GM12878 (cell line): ENCODE data around the gene ZNF782. TPM values are rescaled to one million over a fixed set of nuclear protein-coding genes. Genes with fewer than 3 reads are reported as not detected.

ENCODE experiments used
- ATAC-seq: fragments of 200-7000 bp; cut with Tn5 transposase; 3 replicates; pipeline ENCODE4 v1.9.1; 2020; ENCODE audit warnings: mild to moderate bottlenecking, moderate library complexity
- BruUV-seq: library from RNA; stranded (reverse); fragments of 400-500 nt; replicated peaks from 2 replicates; lab custom pipeline; 2021; lab: Mats Ljungman, UMichigan
- CTCF ChIA-PET: fragments of 300-600 bp; sonication (Branson Sonifier 250); formaldehyde crosslinking; extraction: SDS; loops from one replicate; lab custom pipeline; 2021; ENCODE audit warnings: inconsistent platforms; lab: Yijun Ruan, JAX
- POLR2A ChIA-PET: fragments of 350-600 bp; formaldehyde crosslinking; extraction: SDS; loops from one replicate; lab custom pipeline; 2021; ENCODE audit warnings: inconsistent platforms; lab: Charles Lee
- RAD21 ChIA-PET: fragments of 300-600 bp; sonication (Branson Sonifier 250); formaldehyde crosslinking; loops from one replicate; lab custom pipeline; 2023; ENCODE audit warnings: antibody characterized with exemption; ENCODE audit not compliant: unreplicated experiment; lab: Charles Lee
- SMC1A ChIA-PET: fragments of 300-600 bp; sonication (Branson Sonifier 250); formaldehyde crosslinking; loops from one replicate; lab custom pipeline; 2023; ENCODE audit not compliant: unreplicated experiment, uncharacterized antibody; lab: Charles Lee
- DNase-seq: peaks from one replicate; pipeline ENCODE4 v3.0.0-alpha.2; 2011; ENCODE audit warnings: low read depth, low spot score
- FAIRE-seq: peaks from 3 replicates; lab custom pipeline; 2011; peaks lifted over from hg19 to GRCh38; lab: Jason Lieb, UNC
- H2AFZ ChIP-seq: 2 replicates; pipeline ENCODE4 v1.6.0; 2011; ENCODE audit warnings: low read depth, low read length, control low read depth; ENCODE audit not compliant: control insufficient read depth
- H3K27ac ChIP-seq: 2 replicates; pipeline ENCODE4 v1.5.1; 2011; ENCODE audit warnings: control low read depth; ENCODE audit not compliant: control insufficient read depth, insufficient read depth
- H3K27me3 ChIP-seq, 2 experiments: replicated peaks in 1 of 2; 2 replicates each; pipeline versions ENCODE4 v1.6.0 to v1.6.1; 2011; ENCODE audit warnings: low read length in 1 of 2; ENCODE audit not compliant: control insufficient read depth in 2 of 2, insufficient read depth in 2 of 2
- H3K36me3 ChIP-seq, 2 experiments: 2 replicates each; pipeline ENCODE4 v1.5.1; 2011; ENCODE audit warnings: low read length in 1 of 2; ENCODE audit not compliant: control insufficient read depth in 2 of 2, insufficient read depth in 2 of 2
- H3K4me1 ChIP-seq: 2 replicates; pipeline ENCODE4 v1.6.1; 2011; ENCODE audit warnings: mild to moderate bottlenecking, low read length, moderate library complexity, mixed read lengths; ENCODE audit not compliant: control insufficient read depth, insufficient read depth
- H3K4me2 ChIP-seq: 2 replicates; pipeline ENCODE4 v1.6.0; 2011; ENCODE audit warnings: control low read depth; ENCODE audit not compliant: control insufficient read depth, insufficient read depth
- H3K4me3 ChIP-seq: fragments of 200-600 bp; sonication (generic); 2 replicates; pipeline ENCODE4 v1.5.1; 2016
- H3K79me2 ChIP-seq: 2 replicates; pipeline ENCODE4 v1.6.0; 2011; ENCODE audit warnings: low read length; ENCODE audit not compliant: control insufficient read depth, insufficient read depth
- H3K9ac ChIP-seq: 2 replicates; pipeline ENCODE4 v1.8.0; 2011; ENCODE audit warnings: low read length, control low read depth, mixed read lengths; ENCODE audit not compliant: control insufficient read depth, insufficient read depth
- H3K9me3 ChIP-seq: replicated peaks from 3 replicates; pipeline ENCODE4 v1.5.1; 2011; ENCODE audit warnings: mild to moderate bottlenecking, low read length; ENCODE audit not compliant: control insufficient read depth, insufficient read depth
- H4K20me1 ChIP-seq: 2 replicates; pipeline ENCODE4 v1.6.0; 2011; ENCODE audit not compliant: control insufficient read depth, insufficient read depth
- CREB1 ChIP-seq: IDR thresholded peaks from 2 replicates; pipeline ENCODE4 v1.6.1; 2012; ENCODE audit warnings: low read depth, mild to moderate bottlenecking, inconsistent platforms
- EP300 ChIP-seq, 2 experiments: fragments of 150-350 bp in 1 of 2; IDR thresholded peaks; 2 replicates each; pipeline ENCODE4 v1.6.1; 2011 to 2012; ENCODE audit warnings: low read depth in 2 of 2, low read length in 2 of 2, borderline replicate concordance in 1 of 2, improper control_type of control experiment in 1 of 2, inconsistent platforms in 1 of 2; ENCODE audit not compliant: control insufficient read depth in 1 of 2
- HCFC1 ChIP-seq: fragments of 150-350 bp; IDR thresholded peaks from 2 replicates; pipeline ENCODE4 v1.6.1; 2014; ENCODE audit warnings: low read length
- NR2C1 ChIP-seq: fragments of 450-650 bp; IDR thresholded peaks from 2 replicates; pipeline ENCODE4 v1.6.1; 2017; ENCODE audit warnings: antibody characterized with exemption, mild to moderate bottlenecking, moderate library complexity
- PAX8 ChIP-seq: fragments of 450-650 bp; IDR thresholded peaks from 2 replicates; pipeline ENCODE4 v1.6.1; 2017; ENCODE audit warnings: mild to moderate bottlenecking, moderate library complexity
- POLR2A ChIP-seq: IDR thresholded peaks from 2 replicates; pipeline ENCODE4 v1.6.1; 2011; ENCODE audit warnings: low read depth, mild to moderate bottlenecking, low read length
- STAT1 ChIP-seq: fragments of 450-650 bp; conservative IDR thresholded peaks from 2 replicates; pipeline ENCODE4 v1.6.1; 2014; ENCODE audit warnings: antibody characterized with exemption, mild to moderate bottlenecking
- TARDBP ChIP-seq: IDR thresholded peaks from 2 replicates; pipeline ENCODE4 v1.6.1; 2016; ENCODE audit warnings: borderline replicate concordance
- ZNF217 ChIP-seq: fragments of 450-650 bp; IDR thresholded peaks from 2 replicates; pipeline ENCODE4 v1.6.1; 2017; ENCODE audit warnings: antibody characterized with exemption, mild to moderate bottlenecking
- ZNF24 ChIP-seq: fragments of 450-650 bp; IDR thresholded peaks from 2 replicates; pipeline ENCODE4 v1.6.1; 2017; ENCODE audit warnings: antibody characterized with exemption, mild to moderate bottlenecking
- WGBS: methylation state at CpG from one replicate; pipeline ENCODE4 v1.1.6; 2016; ENCODE audit warnings: low lambda C conversion rate; ENCODE audit not compliant: insufficient replicate concordance, insufficient coverage; ENCODE audit errors: missing lambda C conversion rate; 5-methylcytosine and 5-hydroxymethylcytosine counted together
- in situ Hi-C: fragments of 300-500 bp; cut with MboI; formaldehyde crosslinking; loops from 9 replicates; pipeline ENCODE4 v1.14.3; 2018; ENCODE audit warnings: mixed read lengths
- intact Hi-C: fragments of 100-400 bp; cut with micrococcal nuclease; formaldehyde crosslinking; loops from one replicate; pipeline ENCODE4 v1.14.2; 2022; ENCODE audit not compliant: unreplicated experiment
- polyA plus RNA-seq, 11 experiments: library from polyadenylated mRNA; depleted of rRNA in 4 of 11; unstranded in 6 of 11; stranded (reverse) in 5 of 11; fragments of >200 nt; fragmentation: Nextera tagmentation in 4 of 11; fragmentation: Illumina TruSeq in 1 of 11; extraction: Ambion mirVana in 4 of 11; extraction: Trizol in 1 of 11; gene quantifications; 1 replicate in 1 of 11; 2 replicates in 10 of 11; pipeline versions ENCODE4 v1.2.1 to v1.2.3, GENCODE V29; 2011 to 2016; ENCODE audit warnings: inconsistent platforms in 2 of 11, missing spikeins in 2 of 11, low read depth in 1 of 11
- total RNA-seq, 4 experiments: library from RNA; depleted of rRNA in 3 of 4; stranded (reverse); fragments of >200 nt in 3 of 4; fragmentation: Illumina TruSeq in 1 of 4; extraction: Trizol in 1 of 4; gene quantifications; 2 replicates each; pipeline versions ENCODE4 v1.2.1 to v1.2.3, GENCODE V29; 2013 to 2021
- TF ChIP-seq, protein P1 (sequence below): IDR thresholded peaks from 2 replicates; pipeline ENCODE4 v1.6.1; 2011; ENCODE audit warnings: low read depth, mild to moderate bottlenecking, low read length, moderate library complexity, borderline replicate concordance; ENCODE audit errors: extremely low read depth
- TF ChIP-seq, protein P2 (sequence below): fragments of 450-650 bp; IDR thresholded peaks from 2 replicates; pipeline ENCODE4 v1.6.1; 2017; ENCODE audit warnings: borderline replicate concordance
- TF ChIP-seq, protein P3 (sequence below): fragments of 450-650 bp; formaldehyde crosslinking; IDR thresholded peaks from 2 replicates; pipeline ENCODE4 v1.4.0; 2020; ENCODE audit warnings: mild to moderate bottlenecking, moderate library complexity
- TF ChIP-seq, protein P4 (sequence below): IDR thresholded peaks from 2 replicates; pipeline ENCODE4 v1.6.1; 2012; ENCODE audit warnings: mild to moderate bottlenecking, low read depth, low read length

The ZNF782 gene
- total and polyA plus RNA-seq, 10 of the 15 experiments (the other 5 are each of a cell fraction or from before 2014, with no cell fraction given), result 0.55 to 7.8 (median 4.5) TPM

DNA sequence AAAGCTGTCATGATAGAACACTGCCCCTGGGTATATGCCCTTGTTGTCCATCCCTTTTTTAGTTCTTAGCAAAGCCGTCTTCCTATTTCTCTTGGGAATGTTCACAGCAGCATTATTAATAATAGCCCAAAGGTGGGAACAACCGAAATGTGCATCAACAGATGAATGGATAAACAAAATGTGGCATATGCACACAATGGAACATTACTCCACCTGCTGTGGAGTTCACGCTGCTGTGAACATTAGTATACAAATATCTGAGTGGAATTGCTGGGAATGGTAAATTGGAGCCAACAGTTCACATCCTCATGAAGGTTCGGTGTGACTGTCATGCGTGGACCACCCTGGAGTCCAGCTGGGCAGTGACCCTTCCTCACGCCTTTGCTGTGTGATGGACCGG, 37.8 kb upstream of the ZNF782 start:
- no peak for DNase-seq
- intact Hi-C loops, result no loop called here
- H3K79me2 ChIP-seq, result no peaks in the 10 kb centered on the region
- no peak overlapping the region for H3K4me2 ChIP-seq
- no peak for TF ChIP-seq EP300 (IDR thresholded peaks at IDR 0.05; ENCODE audit: borderline replicate concordance in 1 of 2, control insufficient read depth in 1 of 2, low read depth in 2 of 2, low read length in 2 of 2)
- no peak for TF ChIP-seq CREB1
- no peak for TF ChIP-seq POLR2A
- TF ChIP-seq TARDBP, result no peak
- no peak for TF ChIP-seq STAT1
- no peak for TF ChIP-seq HCFC1
- TF ChIP-seq ZNF24, result no peak
- TF ChIP-seq, protein P1, sequence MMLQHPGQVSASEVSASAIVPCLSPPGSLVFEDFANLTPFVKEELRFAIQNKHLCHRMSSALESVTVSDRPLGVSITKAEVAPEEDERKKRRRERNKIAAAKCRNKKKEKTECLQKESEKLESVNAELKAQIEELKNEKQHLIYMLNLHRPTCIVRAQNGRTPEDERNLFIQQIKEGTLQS, result no peak
- TF ChIP-seq, protein P2, sequence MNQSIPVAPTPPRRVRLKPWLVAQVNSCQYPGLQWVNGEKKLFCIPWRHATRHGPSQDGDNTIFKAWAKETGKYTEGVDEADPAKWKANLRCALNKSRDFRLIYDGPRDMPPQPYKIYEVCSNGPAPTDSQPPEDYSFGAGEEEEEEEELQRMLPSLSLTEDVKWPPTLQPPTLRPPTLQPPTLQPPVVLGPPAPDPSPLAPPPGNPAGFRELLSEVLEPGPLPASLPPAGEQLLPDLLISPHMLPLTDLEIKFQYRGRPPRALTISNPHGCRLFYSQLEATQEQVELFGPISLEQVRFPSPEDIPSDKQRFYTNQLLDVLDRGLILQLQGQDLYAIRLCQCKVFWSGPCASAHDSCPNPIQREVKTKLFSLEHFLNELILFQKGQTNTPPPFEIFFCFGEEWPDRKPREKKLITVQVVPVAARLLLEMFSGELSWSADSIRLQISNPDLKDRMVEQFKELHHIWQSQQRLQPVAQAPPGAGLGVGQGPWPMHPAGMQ, result no peak
- TF ChIP-seq NR2C1, result no peak
- TF ChIP-seq, protein P3, sequence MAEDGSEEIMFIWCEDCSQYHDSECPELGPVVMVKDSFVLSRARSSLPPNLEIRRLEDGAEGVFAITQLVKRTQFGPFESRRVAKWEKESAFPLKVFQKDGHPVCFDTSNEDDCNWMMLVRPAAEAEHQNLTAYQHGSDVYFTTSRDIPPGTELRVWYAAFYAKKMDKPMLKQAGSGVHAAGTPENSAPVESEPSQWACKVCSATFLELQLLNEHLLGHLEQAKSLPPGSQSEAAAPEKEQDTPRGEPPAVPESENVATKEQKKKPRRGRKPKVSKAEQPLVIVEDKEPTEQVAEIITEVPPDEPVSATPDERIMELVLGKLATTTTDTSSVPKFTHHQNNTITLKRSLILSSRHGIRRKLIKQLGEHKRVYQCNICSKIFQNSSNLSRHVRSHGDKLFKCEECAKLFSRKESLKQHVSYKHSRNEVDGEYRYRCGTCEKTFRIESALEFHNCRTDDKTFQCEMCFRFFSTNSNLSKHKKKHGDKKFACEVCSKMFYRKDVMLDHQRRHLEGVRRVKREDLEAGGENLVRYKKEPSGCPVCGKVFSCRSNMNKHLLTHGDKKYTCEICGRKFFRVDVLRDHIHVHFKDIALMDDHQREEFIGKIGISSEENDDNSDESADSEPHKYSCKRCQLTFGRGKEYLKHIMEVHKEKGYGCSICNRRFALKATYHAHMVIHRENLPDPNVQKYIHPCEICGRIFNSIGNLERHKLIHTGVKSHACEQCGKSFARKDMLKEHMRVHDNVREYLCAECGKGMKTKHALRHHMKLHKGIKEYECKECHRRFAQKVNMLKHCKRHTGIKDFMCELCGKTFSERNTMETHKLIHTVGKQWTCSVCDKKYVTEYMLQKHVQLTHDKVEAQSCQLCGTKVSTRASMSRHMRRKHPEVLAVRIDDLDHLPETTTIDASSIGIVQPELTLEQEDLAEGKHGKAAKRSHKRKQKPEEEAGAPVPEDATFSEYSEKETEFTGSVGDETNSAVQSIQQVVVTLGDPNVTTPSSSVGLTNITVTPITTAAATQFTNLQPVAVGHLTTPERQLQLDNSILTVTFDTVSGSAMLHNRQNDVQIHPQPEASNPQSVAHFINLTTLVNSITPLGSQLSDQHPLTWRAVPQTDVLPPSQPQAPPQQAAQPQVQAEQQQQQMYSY (CRISPR knock-in tag), result no peak
- TF ChIP-seq, protein P4, sequence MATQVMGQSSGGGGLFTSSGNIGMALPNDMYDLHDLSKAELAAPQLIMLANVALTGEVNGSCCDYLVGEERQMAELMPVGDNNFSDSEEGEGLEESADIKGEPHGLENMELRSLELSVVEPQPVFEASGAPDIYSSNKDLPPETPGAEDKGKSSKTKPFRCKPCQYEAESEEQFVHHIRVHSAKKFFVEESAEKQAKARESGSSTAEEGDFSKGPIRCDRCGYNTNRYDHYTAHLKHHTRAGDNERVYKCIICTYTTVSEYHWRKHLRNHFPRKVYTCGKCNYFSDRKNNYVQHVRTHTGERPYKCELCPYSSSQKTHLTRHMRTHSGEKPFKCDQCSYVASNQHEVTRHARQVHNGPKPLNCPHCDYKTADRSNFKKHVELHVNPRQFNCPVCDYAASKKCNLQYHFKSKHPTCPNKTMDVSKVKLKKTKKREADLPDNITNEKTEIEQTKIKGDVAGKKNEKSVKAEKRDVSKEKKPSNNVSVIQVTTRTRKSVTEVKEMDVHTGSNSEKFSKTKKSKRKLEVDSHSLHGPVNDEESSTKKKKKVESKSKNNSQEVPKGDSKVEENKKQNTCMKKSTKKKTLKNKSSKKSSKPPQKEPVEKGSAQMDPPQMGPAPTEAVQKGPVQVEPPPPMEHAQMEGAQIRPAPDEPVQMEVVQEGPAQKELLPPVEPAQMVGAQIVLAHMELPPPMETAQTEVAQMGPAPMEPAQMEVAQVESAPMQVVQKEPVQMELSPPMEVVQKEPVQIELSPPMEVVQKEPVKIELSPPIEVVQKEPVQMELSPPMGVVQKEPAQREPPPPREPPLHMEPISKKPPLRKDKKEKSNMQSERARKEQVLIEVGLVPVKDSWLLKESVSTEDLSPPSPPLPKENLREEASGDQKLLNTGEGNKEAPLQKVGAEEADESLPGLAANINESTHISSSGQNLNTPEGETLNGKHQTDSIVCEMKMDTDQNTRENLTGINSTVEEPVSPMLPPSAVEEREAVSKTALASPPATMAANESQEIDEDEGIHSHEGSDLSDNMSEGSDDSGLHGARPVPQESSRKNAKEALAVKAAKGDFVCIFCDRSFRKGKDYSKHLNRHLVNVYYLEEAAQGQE, result no peak
- no peak for TF ChIP-seq PAX8
- TF ChIP-seq ZNF217, result no peak
- TF ChIP-seq, all 136 proteins: peak for 0
- Histone ChIP-seq H3K36me3 (peaks cover 1 to 6% of the 10 kb centered on the region in 2 experiments; a peak in 3 of 4 replicates), H3K27ac (no peak overlapping the region), H3K4me3 (no peak overlapping the region), H4K20me1 (no peaks in the 10 kb centered on the region), H3K27me3 (no peaks in the 10 kb centered on the region), H3K4me1 (no peaks in the 10 kb centered on the region), H3K9me3 (no peaks in the 10 kb centered on the region), H3K9ac (no peak overlapping the region), H2AFZ (no peak overlapping the region)
- ATAC-seq (no peak), FAIRE-seq (no peak)
- ChIA-PET RAD21 (no interaction called here), SMC1A (no interaction called here), CTCF (no interaction called here), POLR2A (no interaction called here)
- BruUV-seq, result no TSS peak
- in situ Hi-C loops, result no loop called here
- WGBS, result 95% methylated on average over 7 of the region's 7 CpGs
